UCSD-AML1 (cell line): ENCODE data around the gene WDR47.
"Not testable (repeated sequence)": the region's sequence is repeated elsewhere in the genome, so short reads cannot be mapped to it uniquely, and the experiment has no call there.

Experiments
- DNase-seq: peaks from one replicate; lab custom pipeline; 2025; ENCODE audit not compliant: unreplicated experiment; lab: John Stamatoyannopoulos, UW

The WDR47 gene

DNA sequence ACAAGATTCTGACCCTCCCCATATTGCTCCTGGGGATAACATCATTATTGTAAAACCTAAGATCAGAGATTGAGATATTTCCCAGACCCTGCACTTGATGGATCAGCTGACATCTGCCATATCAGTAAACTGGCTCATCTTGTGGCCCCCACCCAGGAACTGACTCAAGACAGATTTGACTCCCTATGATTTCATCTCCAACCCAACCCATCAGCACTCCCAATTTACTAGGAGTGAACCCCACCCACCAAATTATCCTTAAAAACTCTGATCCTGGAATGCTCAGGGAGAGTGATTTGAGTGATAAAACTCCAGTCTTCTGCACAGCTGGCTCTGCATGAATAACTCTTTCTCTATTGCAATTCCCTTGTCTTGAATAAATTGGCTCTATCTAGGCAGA is 72.6 kb downstream of the WDR47 start:
- no peak for DNase-seq

DNA sequence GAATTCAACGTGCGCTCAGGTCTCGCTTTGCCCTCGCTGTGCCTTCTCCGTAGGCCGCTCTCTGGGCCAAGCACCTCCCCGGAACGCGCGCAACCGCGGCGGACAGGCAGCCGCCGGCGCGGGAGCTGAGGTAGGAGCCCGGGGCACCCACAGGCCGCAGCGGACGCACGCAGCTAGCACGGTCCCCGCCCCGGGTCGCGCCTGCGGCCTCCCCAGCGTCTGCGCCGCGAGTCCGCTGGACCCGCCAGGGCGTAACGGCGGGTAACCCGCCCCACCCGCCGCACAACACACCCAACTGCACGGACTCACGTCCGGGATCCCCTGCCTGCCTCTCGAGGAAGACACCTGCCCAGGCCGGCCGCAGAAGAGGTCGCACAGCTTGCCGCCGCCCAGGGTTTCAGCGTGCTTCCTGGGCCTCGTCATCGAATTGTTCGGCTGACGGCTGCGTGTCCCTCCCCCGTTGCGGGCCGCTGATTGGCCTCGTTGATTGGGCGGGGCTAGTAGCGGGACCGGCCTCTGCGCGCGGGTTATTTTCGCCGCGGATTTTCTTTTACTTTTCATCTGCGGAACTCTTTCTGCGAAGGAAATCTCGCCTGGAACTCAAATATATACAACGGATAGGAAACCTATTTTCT is 78.7 kb downstream of the WDR47 start, which contains the start of gene CLCC1:
CLCC1 (minus strand) TSS at position 433 of the 635 bp plus-strand sequence. CDS start 13,047 bp downstream, outside the sequence.
- peak; percentile 87 for DNase-seq

DNA sequence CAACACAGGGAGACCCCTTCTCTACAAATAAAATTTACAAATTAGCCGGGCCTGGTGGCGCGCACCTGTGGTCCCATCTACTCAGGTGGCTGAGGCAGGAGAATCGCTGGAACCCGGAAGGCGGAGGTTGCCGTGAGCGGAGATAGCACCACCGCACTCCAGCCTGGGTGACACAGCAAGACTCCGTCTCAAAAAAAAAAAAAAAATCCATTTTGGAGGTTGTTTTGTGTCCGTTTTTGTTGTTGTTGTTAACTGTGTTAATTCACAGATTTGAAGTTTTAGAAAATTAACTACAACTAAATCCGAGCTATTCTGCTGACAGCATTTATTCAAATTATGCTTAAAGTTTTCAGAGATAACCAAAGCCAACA is 79.2 kb downstream of the WDR47 start:
- DNase-seq = no peak

DNA sequence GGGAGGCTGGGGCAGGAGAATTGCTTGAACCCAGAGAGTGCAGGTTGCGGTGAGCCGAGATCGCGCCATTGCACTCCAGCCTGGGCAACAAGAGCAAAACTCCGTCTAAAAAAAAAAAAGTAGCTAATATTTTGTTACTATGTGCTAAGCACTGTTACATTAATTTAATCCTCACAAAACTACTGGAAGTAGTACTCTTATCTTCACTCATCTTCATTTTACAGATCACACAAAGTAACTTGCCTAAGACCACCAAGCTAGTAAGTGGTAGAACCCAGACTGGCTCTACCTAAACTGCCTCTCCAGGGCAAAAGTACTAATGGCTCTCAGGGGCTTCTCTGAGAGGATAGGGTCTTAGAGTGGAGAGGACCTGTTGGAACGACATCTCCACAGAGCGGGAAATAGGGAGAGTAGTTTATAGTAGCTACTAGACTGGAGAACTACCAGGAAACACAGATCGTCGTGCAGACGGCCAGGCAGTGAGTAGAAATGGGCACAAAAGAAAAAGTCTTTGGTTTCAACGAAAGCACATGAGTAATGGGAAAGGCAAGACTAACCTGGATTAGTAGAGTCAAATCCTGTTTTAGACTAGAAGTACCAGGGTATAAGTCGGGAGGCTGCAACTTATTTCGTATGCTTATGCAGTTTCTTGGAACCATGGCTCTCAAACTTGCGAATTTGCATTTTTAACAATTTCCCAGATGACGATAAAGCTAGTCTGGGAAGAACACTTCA is 80.0 kb downstream of the WDR47 start:
- DNase-seq = no peak

DNA sequence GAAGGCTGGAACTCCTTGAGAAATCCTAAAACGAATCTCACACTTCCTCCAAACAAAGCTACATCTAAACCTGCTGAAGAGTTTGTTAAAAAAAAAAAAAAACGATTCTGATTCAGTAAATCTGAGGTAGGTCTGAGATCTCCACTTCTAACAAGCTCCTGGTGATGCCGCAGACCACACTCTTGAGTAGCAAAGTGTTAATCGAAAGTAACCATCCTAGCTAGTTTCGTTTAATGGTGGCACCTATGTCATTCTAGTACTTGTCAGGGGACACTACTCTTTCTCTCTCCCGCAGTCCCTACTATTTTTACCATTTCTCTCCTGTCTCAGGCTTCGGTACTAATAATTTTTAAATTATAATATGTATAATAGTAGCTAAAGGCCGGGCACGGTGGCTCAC is 80.7 kb downstream of the WDR47 start:
- no peak for DNase-seq

DNA sequence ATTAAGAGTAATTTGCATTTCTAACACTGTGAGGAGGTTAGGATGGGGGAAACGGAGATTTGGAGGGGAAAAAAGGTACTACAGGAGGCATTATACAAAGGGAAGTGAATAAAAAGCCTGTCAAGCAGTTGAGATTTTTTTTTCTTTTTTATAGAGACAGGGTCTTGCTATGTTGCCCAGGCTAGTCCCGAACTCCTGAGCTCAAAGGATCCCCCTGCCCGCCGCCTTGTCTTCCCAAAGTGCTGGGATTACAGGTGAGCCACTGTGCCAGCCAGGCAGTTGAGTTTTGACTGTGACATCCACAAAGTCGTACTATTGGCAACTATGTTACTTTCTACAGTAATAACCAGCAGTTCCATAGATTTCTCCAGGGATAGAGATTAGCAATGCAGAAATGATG is 81.2 kb downstream of the WDR47 start:
- no peak for DNase-seq

DNA sequence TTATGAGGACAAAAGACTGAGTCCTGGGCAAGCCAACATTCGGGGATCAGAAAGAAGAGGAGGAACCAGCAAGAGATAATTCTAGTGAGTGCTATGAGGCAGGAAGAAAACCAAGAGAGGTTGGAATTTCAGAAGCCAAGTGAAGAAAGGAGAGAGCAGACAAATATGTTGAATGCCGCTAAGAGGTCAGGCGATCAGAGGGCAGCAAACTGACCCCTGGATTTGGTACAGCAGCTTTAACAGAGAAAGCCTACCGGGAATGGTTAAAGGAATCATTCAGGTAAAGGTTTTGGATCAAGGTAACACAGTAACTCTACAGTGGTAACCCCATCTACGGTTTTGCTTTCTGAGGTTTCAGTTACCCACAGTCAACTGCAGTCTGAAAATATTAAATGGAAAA is 84.0 kb downstream of the WDR47 start:
- no peak for DNase-seq

DNA sequence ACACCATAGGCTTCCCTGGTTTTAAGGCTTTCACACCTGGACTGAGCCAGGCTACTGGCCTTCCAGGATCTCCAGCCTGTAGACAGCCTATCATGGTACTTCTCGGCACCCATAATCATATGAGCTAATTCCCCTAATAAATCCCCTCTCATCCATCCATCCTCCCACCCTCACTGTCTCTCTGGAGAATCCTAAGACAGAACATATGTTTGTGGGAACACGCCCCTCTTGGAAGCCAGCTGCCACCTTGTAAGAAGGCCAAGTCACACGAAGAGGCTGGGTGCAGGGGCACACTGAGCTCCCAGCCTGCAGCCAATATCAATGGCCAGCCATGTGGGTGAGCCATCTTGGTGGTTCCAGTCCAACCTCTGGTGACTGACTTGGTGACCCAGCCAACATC is 86.0 kb downstream of the WDR47 start:
- DNase-seq = no peak

DNA sequence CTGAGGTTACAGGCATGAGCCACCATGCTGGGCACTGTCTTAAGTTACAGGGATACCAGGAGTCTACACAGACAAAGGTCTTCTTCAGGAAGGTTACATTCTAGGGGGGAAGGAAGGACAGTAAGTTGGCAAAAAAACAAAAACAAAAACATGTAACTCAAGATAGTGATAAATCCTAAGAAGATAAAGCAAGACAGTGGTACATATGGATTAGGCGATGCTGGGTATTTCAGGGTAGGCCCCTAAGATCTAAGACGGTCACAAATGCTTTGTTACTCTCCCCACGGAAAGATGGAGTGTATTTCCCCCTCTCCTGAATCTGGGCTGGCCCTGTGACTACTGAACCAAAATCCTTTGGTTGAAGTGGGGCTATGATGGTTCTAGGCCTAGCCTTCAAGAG is 86.8 kb downstream of the WDR47 start:
- DNase-seq = no peak

DNA sequence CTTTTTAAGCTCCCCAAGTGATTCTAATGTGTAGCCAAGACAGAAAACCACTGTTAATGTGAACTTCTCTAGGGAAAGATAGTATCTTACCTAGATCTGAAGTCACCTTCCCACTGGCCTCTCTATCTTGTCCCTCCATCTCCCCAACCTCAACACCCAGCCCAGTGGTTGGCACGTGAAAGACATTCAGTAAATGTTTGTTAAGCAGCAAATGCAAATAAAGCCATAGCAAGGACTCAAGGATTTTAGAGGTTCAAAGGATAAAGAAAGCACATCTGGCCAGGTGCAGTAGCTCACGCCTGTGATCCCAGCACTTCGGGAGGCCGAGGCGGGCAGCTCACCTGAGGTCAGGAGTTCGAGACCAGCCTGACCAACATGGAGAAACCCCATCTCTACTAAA is 88.5 kb downstream of the WDR47 start:
- no peak for DNase-seq

DNA sequence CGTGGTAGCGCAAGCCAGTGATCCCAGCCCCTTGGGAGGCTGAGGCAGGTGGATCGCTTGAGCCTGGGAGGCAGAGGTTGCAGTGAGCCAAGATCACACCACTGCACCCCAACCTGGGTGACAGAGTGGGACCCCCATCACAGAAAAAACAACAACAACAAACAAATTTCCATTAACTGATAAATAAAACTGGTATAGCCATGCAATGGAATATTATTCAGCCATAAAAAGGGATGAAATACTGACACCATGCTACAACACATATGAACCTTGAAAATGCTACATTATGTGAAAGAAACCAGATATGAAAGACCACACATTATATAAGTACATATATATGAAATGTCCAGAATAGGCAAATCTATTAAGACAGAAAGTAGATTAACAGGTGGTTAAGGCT is 90.7 kb downstream of the WDR47 start:
- no peak for DNase-seq

DNA sequence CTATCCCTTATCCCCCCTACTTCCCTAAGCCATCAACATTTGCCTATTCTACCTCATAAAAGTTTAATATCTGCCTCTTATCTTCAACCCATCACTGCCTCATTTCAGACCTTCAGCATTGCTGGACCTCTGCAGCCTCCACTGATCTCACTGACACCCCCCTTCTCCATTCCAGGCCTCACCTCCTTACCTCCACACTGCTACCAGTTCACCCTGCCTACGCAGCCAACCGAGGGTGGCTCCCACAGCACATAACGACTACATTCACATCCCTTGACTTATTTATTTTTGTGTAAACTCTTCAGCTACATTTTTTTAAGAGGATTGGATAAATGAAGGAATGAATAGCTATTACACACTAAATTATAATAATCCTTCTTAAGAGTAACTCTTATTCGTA is 92.9 kb downstream of the WDR47 start:
- DNase-seq = no peak

DNA sequence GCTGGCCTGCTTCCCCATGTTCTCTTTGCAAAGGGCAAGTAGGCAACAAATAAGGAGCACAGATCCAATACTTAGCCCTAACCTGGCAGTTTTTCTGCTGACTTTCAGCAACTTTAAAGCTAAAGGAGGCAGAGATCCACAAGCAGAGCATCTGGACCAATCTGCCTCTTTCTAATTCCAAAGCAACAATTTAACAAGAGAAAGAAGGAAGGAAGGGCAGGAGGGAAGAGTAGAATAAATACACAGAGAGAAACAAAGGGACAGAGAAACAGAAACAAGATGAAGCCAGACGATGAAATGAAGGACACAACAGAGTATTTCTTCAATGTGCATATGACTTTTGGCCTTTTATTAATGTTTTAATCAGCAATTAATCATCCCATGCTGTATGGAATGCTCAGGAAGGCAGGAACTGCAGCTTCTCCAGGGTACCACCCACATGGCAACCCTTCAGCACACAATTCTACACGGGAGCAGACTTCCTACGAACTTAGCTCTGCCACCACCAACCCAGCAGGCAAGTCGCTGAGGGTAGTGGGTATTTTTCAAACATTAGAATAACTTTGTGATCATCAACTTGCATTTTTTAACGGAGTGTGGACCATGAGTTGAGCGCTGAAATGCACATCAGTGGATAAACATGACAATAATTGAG is 93.9 kb downstream of the WDR47 start:
- no peak for DNase-seq

DNA sequence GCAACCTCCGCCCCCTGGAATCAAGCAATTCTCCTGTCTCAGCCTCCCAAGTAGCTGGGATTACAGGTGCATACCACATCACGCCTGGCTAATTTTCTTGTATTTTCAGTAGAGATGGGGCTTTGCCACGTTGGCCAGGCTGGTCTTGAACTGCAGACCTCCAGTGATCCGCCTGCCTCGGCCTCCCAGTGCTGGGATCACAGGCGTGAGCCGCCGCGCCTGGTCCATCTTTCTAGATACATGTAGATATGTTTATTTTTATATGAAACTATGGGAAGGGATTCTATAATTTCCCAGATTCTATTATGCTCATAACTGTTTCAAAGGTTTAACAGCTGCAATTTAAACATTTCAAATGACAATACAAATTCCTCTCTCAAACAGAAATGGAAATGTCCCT is 105.7 kb downstream of the WDR47 start:
- DNase-seq = no peak

DNA sequence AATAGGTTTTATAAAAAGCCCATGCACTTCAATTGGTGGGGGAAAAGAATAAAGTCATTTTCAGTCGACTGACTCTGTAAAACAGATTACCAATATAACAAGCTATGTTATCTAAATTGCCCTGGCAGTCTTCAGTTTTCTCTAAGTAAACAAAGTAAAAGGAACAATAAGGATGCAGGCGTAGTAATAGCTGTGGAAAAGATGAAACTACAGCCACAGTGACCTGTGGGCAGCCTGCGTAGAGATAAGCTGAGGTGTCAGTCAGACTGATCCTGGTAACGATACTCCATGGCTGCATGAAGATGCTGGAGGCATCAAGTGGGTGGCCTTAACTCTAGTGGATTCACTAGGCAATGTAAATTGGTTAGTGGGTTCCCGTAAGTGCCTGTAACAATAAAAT is 108.0 kb downstream of the WDR47 start:
- no peak for DNase-seq

DNA sequence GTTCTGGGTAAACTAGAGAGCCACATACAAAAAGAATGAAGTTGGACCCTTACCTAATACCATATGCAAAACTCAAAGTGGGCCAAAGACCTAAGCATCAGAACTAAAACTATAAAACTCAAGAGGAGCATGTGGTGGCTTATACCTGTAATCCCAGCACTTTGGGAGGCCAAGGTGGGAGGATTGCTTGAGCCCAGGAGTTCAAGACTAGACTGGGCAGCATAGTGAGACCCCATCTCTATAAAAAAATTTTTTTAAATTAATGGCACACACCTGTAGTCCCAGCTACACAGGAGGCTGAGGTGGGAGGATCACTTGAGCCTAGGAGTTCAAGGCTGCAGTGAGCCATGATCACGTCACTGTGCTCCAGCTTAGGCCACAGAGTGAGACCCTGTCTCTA is 114.3 kb downstream of the WDR47 start:
- not testable (repeated sequence) for DNase-seq

DNA sequence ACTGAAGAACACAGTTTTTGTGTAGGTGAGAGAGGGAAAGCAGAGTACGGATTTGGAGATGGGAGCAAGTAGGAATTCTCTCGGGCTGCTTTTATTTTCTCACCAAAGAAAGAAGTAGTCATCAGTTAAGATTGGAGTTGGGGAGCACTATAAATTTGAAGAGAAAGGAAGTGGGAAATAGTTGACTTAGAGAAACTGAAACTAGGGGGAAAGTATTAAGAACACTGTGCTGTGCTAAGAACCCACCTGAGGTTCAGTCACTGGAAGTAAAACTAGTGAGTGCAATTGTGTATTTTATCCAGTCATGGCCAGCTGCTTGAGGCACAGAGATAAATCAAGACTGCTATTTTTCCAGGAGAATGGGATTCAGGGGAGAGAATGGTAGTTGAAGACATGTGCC is 116.0 kb downstream of the WDR47 start:
- DNase-seq = no peak
